Breast epithelium (tissue), 3 donors: Measurements from ENCODE around the gene SUMF1.

Source experiments
- POLR2AphosphoS5 ChIP-seq, 3 donors: sonication (generic); formaldehyde crosslinking; IDR thresholded peaks; one replicate each; pipeline ENCODE4 v1.6.1; 2017; ENCODE audit warnings: antibody characterized with exemption in 3 of 3
- TF ChIP-seq, protein P1 (sequence below), 3 donors: fragments of 450-650 bp; IDR thresholded peaks; one replicate each; pipeline ENCODE4 v1.5.1; 2016 to 2017; ENCODE audit warnings: antibody characterized with exemption in 3 of 3, mild to moderate bottlenecking in 3 of 3, moderate library complexity in 3 of 3

GRCh38 chr3:4313606-4314293 is 153.3 kb downstream of the SUMF1 start:
- TF ChIP-seq, protein P1, sequence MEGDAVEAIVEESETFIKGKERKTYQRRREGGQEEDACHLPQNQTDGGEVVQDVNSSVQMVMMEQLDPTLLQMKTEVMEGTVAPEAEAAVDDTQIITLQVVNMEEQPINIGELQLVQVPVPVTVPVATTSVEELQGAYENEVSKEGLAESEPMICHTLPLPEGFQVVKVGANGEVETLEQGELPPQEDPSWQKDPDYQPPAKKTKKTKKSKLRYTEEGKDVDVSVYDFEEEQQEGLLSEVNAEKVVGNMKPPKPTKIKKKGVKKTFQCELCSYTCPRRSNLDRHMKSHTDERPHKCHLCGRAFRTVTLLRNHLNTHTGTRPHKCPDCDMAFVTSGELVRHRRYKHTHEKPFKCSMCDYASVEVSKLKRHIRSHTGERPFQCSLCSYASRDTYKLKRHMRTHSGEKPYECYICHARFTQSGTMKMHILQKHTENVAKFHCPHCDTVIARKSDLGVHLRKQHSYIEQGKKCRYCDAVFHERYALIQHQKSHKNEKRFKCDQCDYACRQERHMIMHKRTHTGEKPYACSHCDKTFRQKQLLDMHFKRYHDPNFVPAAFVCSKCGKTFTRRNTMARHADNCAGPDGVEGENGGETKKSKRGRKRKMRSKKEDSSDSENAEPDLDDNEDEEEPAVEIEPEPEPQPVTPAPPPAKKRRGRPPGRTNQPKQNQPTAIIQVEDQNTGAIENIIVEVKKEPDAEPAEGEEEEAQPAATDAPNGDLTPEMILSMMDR (IDR thresholded peaks at IDR 0.05): no peak
- no peak for TF ChIP-seq POLR2AphosphoS5 (IDR thresholded peaks at IDR 0.05)
